ENCODE results near the gene GABRB1.

The GABRB1 gene

GRCh38 chr4:47471064-47471463 is 439.7 kb downstream of the GABRB1 start:
- TF ChIP-seq RBAK (tag by site-specific recombination; IDR thresholded peaks at IDR 0.05), result no peak
- no peak for TF ChIP-seq ZBTB17 (tag by site-specific recombination; IDR thresholded peaks at IDR 0.05)
- TF ChIP-seq ZNF549 (tag by site-specific recombination; IDR thresholded peaks at IDR 0.05), result no peak
- TF ChIP-seq ZNF148 (tag by site-specific recombination; IDR thresholded peaks at IDR 0.05; ENCODE audit: borderline replicate concordance), result no peak
- no peak for TF ChIP-seq ZNF785 (tag by site-specific recombination; IDR thresholded peaks at IDR 0.05)
- TF ChIP-seq ZNF624 (tag by site-specific recombination; IDR thresholded peaks at IDR 0.05), result no peak
- Histone ChIP-seq H3K4me3 (ENCODE audit: low read depth, low read length) (no peak overlapping the region), H3K27ac (ENCODE audit: extremely low read depth, low read depth, low read length) (no peak overlapping the region), H3K9me3 (ENCODE audit: control insufficient read depth, insufficient read depth, low read depth, low read length) (no peaks in the 10 kb centered on the region), H3K4me1 (ENCODE audit: control insufficient read depth, insufficient read depth, low read length) (no peaks in the 10 kb centered on the region), H3K36me3 (ENCODE audit: control insufficient read depth in 2 of 2, insufficient read depth in 1 of 2, low read length in 2 of 2) (no peaks in the 10 kb centered on the region)
- ChIA-PET CTCF (interaction anchor here (1.8 kb wide), 1 partner anchor 10 kb away, joined by 4 read pairs; no protein-coding TSS in a partner anchor), POLR2A (no interaction called here)

- Histone ChIP-seq H3K4me3 (ENCODE audit: low read depth, low read length) (no peak overlapping the region), H3K36me3 (ENCODE audit: control insufficient read depth in 2 of 2, insufficient read depth in 1 of 2, low read length in 2 of 2) (no peaks in the 10 kb centered on the region), H3K9me3 (ENCODE audit: control insufficient read depth, insufficient read depth, low read depth, low read length) (no peaks in the 10 kb centered on the region), H3K4me1 (ENCODE audit: control insufficient read depth, insufficient read depth, low read length) (no peaks in the 10 kb centered on the region), H3K27ac (ENCODE audit: extremely low read depth, low read depth, low read length) (no peak overlapping the region)
- no peak for TF ChIP-seq ZNF561 (tag by site-specific recombination; IDR thresholded peaks at IDR 0.05; ENCODE audit: borderline replicate concordance)
- TF ChIP-seq ZNF449 (tag by site-specific recombination; IDR thresholded peaks at IDR 0.05), result no peak
- no peak for TF ChIP-seq ZBTB48 (tag by site-specific recombination; IDR thresholded peaks at IDR 0.05)
- TF ChIP-seq PATZ1 (tag by site-specific recombination; IDR thresholded peaks at IDR 0.05), result no peak
- TF ChIP-seq ZNF10 (tag by site-specific recombination; IDR thresholded peaks at IDR 0.05), result no peak
- no peak for TF ChIP-seq PBX3 (CRISPR knock-in tag; IDR thresholded peaks at IDR 0.05)
- no peak for TF ChIP-seq ZNF132 (tag by site-specific recombination; IDR thresholded peaks at IDR 0.05; ENCODE audit: borderline replicate concordance)
- no peak for TF ChIP-seq OVOL3 (tag by site-specific recombination; IDR thresholded peaks at IDR 0.05)
- TF ChIP-seq ZNF513 (tag by site-specific recombination; IDR thresholded peaks at IDR 0.05), result no peak
- TF ChIP-seq ZNF777 (tag by site-specific recombination; IDR thresholded peaks at IDR 0.05; ENCODE audit: borderline replicate concordance), result no peak
- no peak for TF ChIP-seq HIC1 (tag by site-specific recombination; IDR thresholded peaks at IDR 0.05)
- TF ChIP-seq ZBTB8A (tag by site-specific recombination; IDR thresholded peaks at IDR 0.05), result no peak
- TF ChIP-seq KLF8 (tag by site-specific recombination; IDR thresholded peaks at IDR 0.05), result no peak
- TF ChIP-seq ZNF341 (tag by site-specific recombination; IDR thresholded peaks at IDR 0.05; ENCODE audit: low read depth), result no peak
- TF ChIP-seq ZSCAN23 (tag by site-specific recombination; IDR thresholded peaks at IDR 0.05), result no peak
- TF ChIP-seq ZNF311 (tag by site-specific recombination; IDR thresholded peaks at IDR 0.05; ENCODE audit: borderline replicate concordance), result no peak
- TF ChIP-seq GFI1B (tag by site-specific recombination; IDR thresholded peaks at IDR 0.05), result no peak
- no peak for TF ChIP-seq ZNF202 (tag by site-specific recombination; IDR thresholded peaks at IDR 0.05; ENCODE audit: borderline replicate concordance)
- TF ChIP-seq BCL11B (tag by site-specific recombination; IDR thresholded peaks at IDR 0.05; ENCODE audit: low read depth), result no peak
- POLR2A ChIA-PET, result no interaction called here
- CTCF ChIA-PET, result no interaction called here
These were observed 440.2 kb downstream of the GABRB1 start for GRCh38 chr4:47471591-47471990.
